ENCODE data around the gene RBM33. TPM values are rescaled to one million over a fixed set of nuclear protein-coding genes. Genes with fewer than 3 reads are reported as not detected.

The RBM33 gene
- total RNA-seq, 1 experiment from 2014 or later: 81.8 TPM

GRCh38 chr7:155799514-155799913, 155.1 kb downstream of the RBM33 start:
- Mint-ChIP-seq H3K27ac (no peak overlapping the region), H3K4me1 (peaks cover 4% of the 10 kb centered on the region), H3K4me3 (no peak overlapping the region), H3K9me3 (no peaks in the 10 kb centered on the region), H3K27me3 (ENCODE audit: low read depth) (peaks cover 83% of the 10 kb centered on the region), H3K36me3 (no peaks in the 10 kb centered on the region)
- POLR2A ChIA-PET: no interaction called here
- CTCF ChIA-PET: no interaction called here
- ATAC-seq: no peak
- no peak for TF ChIP-seq TEAD4 (CRISPR knock-in tag; IDR thresholded peaks at IDR 0.05)
- no peak for TF ChIP-seq PREB (CRISPR knock-in tag; IDR thresholded peaks at IDR 0.05; ENCODE audit: borderline replicate concordance)
- no peak for TF ChIP-seq TEAD1 (CRISPR knock-in tag; IDR thresholded peaks at IDR 0.05)
- TF ChIP-seq GTF2I (CRISPR knock-in tag; conservative IDR thresholded peaks at IDR 0.05): no peak
- no peak for TF ChIP-seq ELF4 (CRISPR knock-in tag; IDR thresholded peaks at IDR 0.05; ENCODE audit: low read depth)
- no peak for TF ChIP-seq ZNF532 (CRISPR knock-in tag; IDR thresholded peaks at IDR 0.05; ENCODE audit: borderline replicate concordance)
- TF ChIP-seq ZNF512 (CRISPR knock-in tag; IDR thresholded peaks at IDR 0.05; ENCODE audit: borderline replicate concordance): no peak
- TF ChIP-seq CDX4 (CRISPR knock-in tag; IDR thresholded peaks at IDR 0.05; ENCODE audit: borderline replicate concordance): no peak
- TF ChIP-seq ZNF317 (CRISPR knock-in tag; IDR thresholded peaks at IDR 0.05; ENCODE audit: borderline replicate concordance, low read depth): no peak
- TF ChIP-seq CTCF (IDR thresholded peaks at IDR 0.05): no peak
- no peak for TF ChIP-seq MXD4 (CRISPR knock-in tag; IDR thresholded peaks at IDR 0.05; ENCODE audit: borderline replicate concordance)
- TF ChIP-seq FOXK1 (CRISPR knock-in tag; IDR thresholded peaks at IDR 0.05): no peak
- TF ChIP-seq IRF1 (CRISPR knock-in tag; IDR thresholded peaks at IDR 0.05): no peak
- no peak for TF ChIP-seq HMGXB4 (CRISPR knock-in tag; IDR thresholded peaks at IDR 0.05)
- TF ChIP-seq FOXP1 (CRISPR knock-in tag; IDR thresholded peaks at IDR 0.05; ENCODE audit: borderline replicate concordance): no peak
- TF ChIP-seq IRF2 (CRISPR knock-in tag; IDR thresholded peaks at IDR 0.05; ENCODE audit: borderline replicate concordance, low read depth): no peak
- no peak for TF ChIP-seq ZNF138 (CRISPR knock-in tag; conservative IDR thresholded peaks at IDR 0.05)
- no peak for TF ChIP-seq SP1 (CRISPR knock-in tag; conservative IDR thresholded peaks at IDR 0.05)
- no peak for DNase-seq (ENCODE audit: low spot score)

All from WTC11 (cell line).